K562 (cell line): Measurements from ENCODE around the gene UNC45A. TPM values are rescaled to one million over a fixed set of nuclear protein-coding genes. Genes with fewer than 3 reads are reported as not detected.

ENCODE experiments used
- CREB5 ChIP-seq: fragments of 250-450 bp; sonication (Bioruptor Pico); IDR thresholded peaks from 2 replicates; pipeline ENCODE4 v1.5.0; 2020; ENCODE audit warnings: mild to moderate bottlenecking
- CREBBP ChIP-seq: IDR thresholded peaks from one replicate; pipeline ENCODE4 v1.6.1; 2012; ENCODE audit warnings: low read depth, mild to moderate bottlenecking, control low read depth, inconsistent platforms, low read length
- E2F1 ChIP-seq: sonication (generic); formaldehyde crosslinking; IDR thresholded peaks from 2 replicates; pipeline ENCODE4 v1.8.1; 2023; ENCODE audit warnings: mild to moderate bottlenecking, missing genetic modification reagents, moderate library complexity
- E2F6 ChIP-seq, 2 experiments: IDR thresholded peaks; 2 replicates each; pipeline ENCODE4 v1.6.1; 2011; ENCODE audit warnings: borderline replicate concordance in 1 of 2, control low read depth in 1 of 2, low read depth in 1 of 2, low read length in 1 of 2, mild to moderate bottlenecking in 1 of 2, mixed read lengths in 1 of 2, moderate library complexity in 1 of 2; ENCODE audit not compliant: insufficient read depth in 1 of 2, insufficient read length in 1 of 2, poor library complexity in 1 of 2, severe bottlenecking in 1 of 2; ENCODE audit errors: extremely low read depth in 1 of 2
- HINFP ChIP-seq: fragments of 450-650 bp; conservative IDR thresholded peaks from 2 replicates; pipeline ENCODE4 v1.6.1; 2016; ENCODE audit warnings: missing genetic modification characterization, low read depth, mild to moderate bottlenecking, control low read depth, missing compliant biosample characterization
- KLF13 ChIP-seq: fragments of 450-650 bp; IDR thresholded peaks from 2 replicates; pipeline ENCODE4 v1.6.1; 2016; ENCODE audit warnings: missing genetic modification characterization, low read depth, mild to moderate bottlenecking, missing compliant biosample characterization, moderate library complexity, borderline replicate concordance
- MLX ChIP-seq, 2 experiments: fragments of 450-650 bp in 1 of 2; sonication (generic) in 1 of 2; formaldehyde crosslinking; conservative IDR thresholded peaks; 2 replicates each; pipeline versions ENCODE4 v1.4.0 to v1.8.1; 2020 to 2022; ENCODE audit warnings: mild to moderate bottlenecking in 1 of 2, missing genetic modification reagents in 1 of 2
- NUFIP1 ChIP-seq: fragments of 450-650 bp; IDR thresholded peaks from 2 replicates; pipeline ENCODE4 v1.6.1; 2018; ENCODE audit not compliant: partially characterized antibody
- OTX1 ChIP-seq: fragments of 450-650 bp; formaldehyde crosslinking; IDR thresholded peaks from 2 replicates; pipeline ENCODE4 v1.4.0; 2022; ENCODE audit warnings: mild to moderate bottlenecking
- PATZ1 ChIP-seq: fragments of 250-450 bp; sonication (Bioruptor Pico); IDR thresholded peaks from 2 replicates; pipeline ENCODE4 v1.5.0; 2020; ENCODE audit warnings: mild to moderate bottlenecking, borderline replicate concordance
- RBM17 ChIP-seq: fragments of 200-400 bp; formaldehyde crosslinking; IDR thresholded peaks from 2 replicates; pipeline ENCODE4 v1.6.1; 2017; ENCODE audit warnings: low read depth, mild to moderate bottlenecking, low read length, borderline replicate concordance
- SRSF9 ChIP-seq: fragments of 200-400 bp; formaldehyde crosslinking; IDR thresholded peaks from 2 replicates; pipeline ENCODE4 v1.6.1; 2017; ENCODE audit warnings: low read depth, low read length, borderline replicate concordance
- VEZF1 ChIP-seq: fragments of 200-800 bp; sonication (Bioruptor generic); IDR thresholded peaks from 2 replicates; pipeline ENCODE4 v1.6.1; 2017; ENCODE audit warnings: missing genetic modification characterization, missing compliant biosample characterization
- ZNF584 ChIP-seq: fragments of 200-800 bp; sonication (Bioruptor generic); IDR thresholded peaks from 2 replicates; pipeline ENCODE4 v1.6.1; 2016; ENCODE audit warnings: low read depth, mild to moderate bottlenecking, missing genetic modification characterization, missing compliant biosample characterization
- polyA plus RNA-seq, 8 experiments: library from polyadenylated mRNA; depleted of rRNA in 4 of 8; stranded (reverse) in 5 of 8; unstranded in 3 of 8; fragments of >200 nt; fragmentation: Nextera tagmentation in 2 of 8; fragmentation: Illumina TruSeq in 1 of 8; extraction: Ambion mirVana in 2 of 8; extraction: Trizol in 1 of 8; gene quantifications; 2 replicates each; pipeline versions ENCODE4 v1.2.1 to v1.2.3, GENCODE V29; 2011 to 2014; ENCODE audit warnings: inconsistent platforms in 1 of 8, missing spikeins in 1 of 8
- total RNA-seq, 7 experiments: library from RNA; depleted of rRNA in 6 of 7; stranded (reverse); fragments of >200 nt in 6 of 7; fragmentation: Illumina TruSeq in 2 of 7; extraction: Trizol in 2 of 7; gene quantifications; 2 replicates each; pipeline versions ENCODE4 v1.2.1 to v1.2.3, GENCODE V29; 2011 to 2021; ENCODE audit warnings: low replicate concordance in 1 of 7

UNC45A gene
- total and polyA plus RNA-seq, 9 of the 15 experiments (the other 6 are each of a cell fraction or from before 2014, with no cell fraction given), result 22.4 to 79.3 (median 43.7) TPM

GRCh38 chr15:90994417-90995311 lies 59.6 kb downstream of the UNC45A start, which contains the start of gene PRC1 (continued):
- TF ChIP-seq CREB5 (CRISPR knock-in tag) (no peak; the same call in 1 of the 2 replicates), VEZF1 (peak; percentile 73), CREBBP (no peak), E2F6 (IDR thresholded peaks at IDR 0.05; ENCODE audit: borderline replicate concordance in 1 of 2, extremely low read depth in 1 of 2, insufficient read depth in 1 of 2, insufficient read length in 1 of 2, low read depth in 1 of 2, low read length in 1 of 2, poor library complexity in 1 of 2, severe bottlenecking in 1 of 2) (peak; percentile 65 to 68), KLF13 (tag) (0 out of 2 replicates have a peak, but pooled peaks have one; percentile 3), E2F1 (CRISPR knock-in tag) (peak; percentile 97), HINFP (tag) (no peak), NUFIP1 (no peak), ZNF584 (CRISPR knock-in tag) (no peak), SRSF9 (no peak), OTX1 (CRISPR knock-in tag) (no peak), PATZ1 (CRISPR knock-in tag) (no peak), RBM17 (no peak), MLX (CRISPR knock-in tag; conservative IDR thresholded peaks at IDR 0.05) (no peak)
